BLaER1 treated with 17β-estradiol and CSF1 and Interleukin-3, amounts not matched to agents 10 nM and 100 nM (cell line): ENCODE measurements around the gene CSNK2B.

Experiments
- H3K27ac ChIP-seq, 11 experiments: shearing (Covaris generic); formaldehyde crosslinking; 2 replicates each; pipeline ENCODE4 v1.8.1; 2022
- H3K27me3 ChIP-seq, 11 experiments: shearing (Covaris generic); formaldehyde crosslinking; 2 replicates each; pipeline ENCODE4 v1.8.1; 2022
- H3K36me3 ChIP-seq, 11 experiments: shearing (Covaris generic); formaldehyde crosslinking; 2 replicates each; pipeline ENCODE4 v1.8.1; 2022
- H3K4me1 ChIP-seq, 10 experiments: shearing (Covaris generic); formaldehyde crosslinking; 2 replicates each; pipeline ENCODE4 v1.8.1; 2022
- H3K4me2 ChIP-seq, 11 experiments: shearing (Covaris generic); formaldehyde crosslinking; 2 replicates each; pipeline ENCODE4 v1.8.1; 2022
- H3K4me3 ChIP-seq, 10 experiments: shearing (Covaris generic); formaldehyde crosslinking; 2 replicates each; pipeline ENCODE4 v1.8.1; 2022
- H3K9ac ChIP-seq, 11 experiments: shearing (Covaris generic); formaldehyde crosslinking; 2 replicates each; pipeline ENCODE4 v1.8.1; 2022
- H3K9me3 ChIP-seq, 11 experiments: shearing (Covaris generic); formaldehyde crosslinking; replicated peaks in 1 of 11; 2 replicates each; pipeline ENCODE4 v1.8.1; 2022
- H4K20me1 ChIP-seq, 11 experiments: shearing (Covaris generic); formaldehyde crosslinking; 2 replicates each; pipeline ENCODE4 v1.8.1; 2022
- Cebpa-rat ChIP-seq, 11 experiments: shearing (Covaris generic); IDR thresholded peaks; 2 replicates each; pipeline ENCODE4 v1.8.1; 2022

Gene CSNK2B

DNA sequence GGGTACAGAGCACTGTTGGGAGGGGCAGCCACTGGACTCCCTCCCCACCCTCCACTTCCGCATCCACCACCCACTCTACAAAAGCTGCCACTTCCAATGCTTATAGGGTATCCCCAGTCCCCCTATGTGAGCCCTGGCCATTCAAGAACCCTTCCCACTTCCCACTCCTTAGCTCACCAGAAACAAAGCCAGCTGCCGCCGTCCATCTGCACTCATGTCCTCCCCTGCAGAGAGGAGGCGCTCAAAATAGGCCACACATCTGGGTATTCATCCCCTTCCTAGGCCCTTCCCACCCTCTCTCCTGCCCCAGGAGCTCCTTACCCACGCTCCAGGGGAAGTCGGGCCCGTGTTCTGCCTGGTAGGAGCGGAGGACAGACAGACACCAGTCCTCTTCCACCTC is 21.4 kb downstream of the CSNK2B start:
- no peak for TF ChIP-seq Cebpa-rat (IDR thresholded peaks at IDR 0.05)
- no peak overlapping the region for H3K4me2 ChIP-seq
- H3K4me1 ChIP-seq = peaks cover under 1 to 24% (median 15%) of the 10 kb centered on the region in 10 experiments; a peak in 18 of 20 replicates
- no peak overlapping the region for H3K27ac ChIP-seq
- H4K20me1 ChIP-seq = peaks cover 0 to 34% (median 0%) of the 10 kb centered on the region in 11 experiments; a peak in 6 of 22 replicates
- no peaks in the 10 kb centered on the region for H3K27me3 ChIP-seq
- peak overlapping the region in 1 of 11 experiments; percentile 9; a peak in 1 of 22 replicates for H3K9ac ChIP-seq
- H3K36me3 ChIP-seq = peaks cover 84 to 95% (median 91%) of the 10 kb centered on the region in 11 experiments
- no peaks in the 10 kb centered on the region for H3K9me3 ChIP-seq
- no peak overlapping the region for H3K4me3 ChIP-seq

DNA sequence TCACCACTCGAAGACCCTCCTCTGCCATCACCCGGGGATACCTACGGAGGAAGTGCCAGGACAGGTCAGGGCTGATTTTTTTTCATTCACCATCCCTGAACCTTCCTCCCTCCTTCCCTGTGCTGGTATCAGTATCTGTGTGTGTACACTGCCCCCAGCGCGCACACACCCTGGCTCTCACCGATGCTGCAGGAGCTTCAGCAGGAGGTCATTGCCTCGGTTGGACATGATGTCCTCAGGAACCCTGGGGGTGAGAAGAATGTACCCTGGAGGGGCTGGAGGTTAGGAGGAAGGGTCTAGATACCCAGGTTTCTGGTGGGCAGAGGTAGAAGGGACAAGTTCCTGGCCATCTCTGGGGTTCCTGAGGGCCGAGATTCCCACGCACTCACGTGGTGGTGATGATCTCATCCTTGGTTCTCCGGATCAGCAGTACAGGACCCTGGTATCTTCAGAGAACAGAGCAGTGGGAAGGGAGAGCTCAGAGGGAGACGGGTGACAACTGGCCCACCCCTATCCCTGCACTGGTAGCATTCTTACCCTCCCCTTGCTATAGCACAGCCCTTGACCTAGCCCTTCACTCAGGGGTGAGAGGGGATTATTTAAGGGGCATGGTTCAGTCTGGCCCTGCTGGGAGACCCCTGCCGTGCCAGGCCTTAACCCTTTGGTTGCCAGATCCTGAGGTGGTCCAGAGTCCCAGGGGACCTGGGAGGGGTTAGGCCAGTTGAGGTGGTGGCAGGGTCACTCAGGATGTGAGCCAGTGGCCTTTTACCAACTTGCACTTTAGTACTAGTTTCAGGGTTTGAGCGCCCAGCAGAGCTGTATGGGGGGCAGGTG is 22.2 kb downstream of the CSNK2B start:
- no peak overlapping the region for H3K4me3 ChIP-seq
- no peak overlapping the region for H3K9ac ChIP-seq
- no peak overlapping the region for H3K4me2 ChIP-seq
- no peaks in the 10 kb centered on the region for H3K27me3 ChIP-seq
- H3K9me3 ChIP-seq = no peaks in the 10 kb centered on the region
- H3K4me1 ChIP-seq = peaks cover 0 to 24% (median 12%) of the 10 kb centered on the region in 10 experiments; a peak in 12 of 20 replicates
- peaks cover 89 to 99% (median 94%) of the 10 kb centered on the region in 11 experiments for H3K36me3 ChIP-seq
- no peak overlapping the region for H3K27ac ChIP-seq
- H4K20me1 ChIP-seq = peaks cover 0 to 34% (median 1%) of the 10 kb centered on the region in 11 experiments; a peak in 6 of 22 replicates
- no peak for TF ChIP-seq Cebpa-rat (IDR thresholded peaks at IDR 0.05)

DNA sequence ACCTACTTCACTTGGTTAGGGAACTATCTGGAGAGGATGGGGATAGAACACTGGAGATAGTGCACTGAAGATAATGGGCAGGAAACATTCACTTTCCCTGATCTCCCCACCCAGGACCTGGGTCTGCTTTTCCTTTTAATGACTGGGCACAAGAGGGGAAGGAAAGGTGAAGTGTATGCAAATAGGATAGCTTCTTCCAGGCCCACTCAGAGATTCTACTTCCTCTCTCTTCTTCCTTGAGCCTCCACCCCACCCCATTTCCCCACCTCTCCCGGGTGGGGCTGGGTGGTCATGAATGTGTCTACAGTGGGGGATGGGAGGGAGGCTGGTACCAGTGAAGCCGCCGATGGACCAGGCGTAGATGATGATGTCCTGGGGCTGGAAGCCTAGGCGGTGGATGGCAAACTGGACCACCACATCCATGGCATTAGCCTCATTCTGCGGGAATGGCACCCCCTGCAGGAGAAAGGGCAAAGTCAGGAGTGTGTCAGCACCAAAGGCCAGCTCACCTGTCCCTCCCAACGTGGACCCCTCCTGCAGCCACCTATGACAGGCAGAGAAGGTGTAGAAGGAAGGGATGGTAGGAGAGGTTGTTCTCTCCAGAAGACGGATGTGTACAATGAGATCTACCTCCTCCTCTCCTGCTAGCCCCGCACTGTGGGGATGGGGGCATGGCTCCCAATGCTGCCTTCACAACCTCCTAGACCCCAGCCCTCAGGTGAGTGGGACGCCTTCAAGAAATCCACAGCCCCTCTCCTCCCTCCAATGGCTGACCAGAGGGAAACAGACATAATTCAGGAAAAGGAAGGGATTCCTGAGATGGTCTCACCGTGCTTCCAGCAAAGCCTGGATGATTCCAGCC is 23.6 kb downstream of the CSNK2B start:
- H3K9ac ChIP-seq = peak overlapping the region in 2 of 11 experiments; percentile 43 to 46; a peak in 1 of 22 replicates
- H3K27ac ChIP-seq = no peak overlapping the region
- peak overlapping the region in 6 of 11 experiments; percentile 19 to 57 (median 49); a peak in 11 of 22 replicates for H3K4me2 ChIP-seq
- H3K4me3 ChIP-seq = no peak overlapping the region
- no peaks in the 10 kb centered on the region for H3K9me3 ChIP-seq
- peaks cover 0 to 34% (median 3%) of the 10 kb centered on the region in 11 experiments; a peak in 6 of 22 replicates for H4K20me1 ChIP-seq
- no peak for TF ChIP-seq Cebpa-rat (IDR thresholded peaks at IDR 0.05)
- H3K4me1 ChIP-seq = peaks cover 0 to 24% (median 12%) of the 10 kb centered on the region in 10 experiments; a peak in 12 of 20 replicates
- H3K27me3 ChIP-seq = no peaks in the 10 kb centered on the region
- H3K36me3 ChIP-seq = peaks cover 93 to 99% (median 95%) of the 10 kb centered on the region in 11 experiments

DNA sequence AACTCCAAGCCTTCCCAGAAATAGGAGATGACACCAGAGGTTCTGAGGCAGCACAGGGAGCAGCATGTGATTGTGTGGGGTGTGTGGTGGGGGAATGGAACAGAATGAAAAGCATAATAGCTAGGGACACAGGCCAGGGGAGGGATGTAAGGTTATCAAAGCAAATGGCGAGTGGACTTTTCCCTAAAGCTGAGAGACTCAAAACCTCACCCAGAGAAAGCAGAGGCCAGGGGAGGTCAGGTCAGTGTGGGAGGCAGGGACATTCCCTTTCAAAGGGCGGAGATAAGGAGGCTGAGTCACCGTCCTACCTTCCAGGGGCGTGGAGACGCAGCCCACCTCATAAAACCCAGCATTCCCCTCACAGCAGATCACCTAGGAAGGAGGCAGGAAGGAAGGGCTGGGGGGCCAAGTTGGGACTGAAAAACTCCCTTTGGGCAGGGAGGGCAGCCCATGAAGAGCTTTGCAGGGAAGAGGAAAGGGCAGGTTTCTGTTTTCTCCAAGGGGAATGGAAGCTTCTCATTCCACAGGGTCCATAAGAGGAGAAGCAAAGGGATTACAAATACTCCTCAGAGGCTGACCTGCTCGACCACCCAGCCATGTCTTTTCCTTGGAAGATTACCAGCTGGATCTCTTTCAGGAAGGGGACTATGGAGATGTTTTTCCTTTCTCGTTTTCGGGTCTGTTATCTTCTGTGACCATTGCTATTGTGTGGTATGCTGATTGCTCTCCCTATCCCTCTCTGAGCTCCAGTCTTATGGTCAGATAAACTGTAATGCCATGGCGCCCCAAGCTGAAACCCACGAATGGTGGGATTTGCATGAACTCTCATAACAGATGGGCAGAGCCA is 24.6 kb downstream of the CSNK2B start:
- H4K20me1 ChIP-seq = peaks cover 0 to 34% (median 4%) of the 10 kb centered on the region in 11 experiments; a peak in 7 of 22 replicates
- peak overlapping the region in 5 of 11 experiments; percentile 39 to 57 (median 52); a peak in 7 of 22 replicates for H3K4me2 ChIP-seq
- no peak overlapping the region for H3K4me3 ChIP-seq
- H3K36me3 ChIP-seq = peaks cover 97 to 100% (median 98%) of the 10 kb centered on the region in 11 experiments
- TF ChIP-seq Cebpa-rat (IDR thresholded peaks at IDR 0.05) = no peak
- H3K27ac ChIP-seq = peak overlapping the region in 1 of 11 experiments; percentile 13; a peak in 1 of 22 replicates
- peak overlapping the region in 4 of 11 experiments; percentile 13 to 46 (median 29); a peak in 6 of 22 replicates for H3K9ac ChIP-seq
- H3K4me1 ChIP-seq = peaks cover 0 to 24% (median 12%) of the 10 kb centered on the region in 10 experiments; a peak in 12 of 20 replicates
- H3K9me3 ChIP-seq = no peaks in the 10 kb centered on the region
- H3K27me3 ChIP-seq = no peaks in the 10 kb centered on the region

DNA sequence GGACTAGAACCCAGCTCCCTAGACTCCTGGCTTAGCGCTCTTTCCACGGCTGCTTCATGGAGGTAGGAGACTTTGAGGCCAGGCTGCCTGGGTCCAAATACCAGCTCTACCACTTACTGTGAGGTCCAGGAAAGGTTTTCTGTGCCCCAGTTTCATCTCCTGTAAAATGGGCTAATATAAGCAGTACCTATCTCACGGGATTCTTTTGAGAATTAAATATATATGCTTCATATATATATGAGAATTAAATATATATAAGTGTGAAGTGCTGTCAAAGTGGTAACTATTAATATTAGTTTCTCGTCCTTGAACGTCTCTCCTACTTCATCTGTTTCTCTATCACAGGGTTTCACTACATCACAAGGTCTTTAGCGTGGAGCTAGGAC is 25.2 kb downstream of the CSNK2B start:
- Histone ChIP-seq H3K9me3 (no peaks in the 10 kb centered on the region), H3K36me3 (peaks cover 97 to 100% (median 98%) of the 10 kb centered on the region in 11 experiments), H3K9ac (peak overlapping the region in 3 of 11 experiments; percentile 13 to 43 (median 21); a peak in 5 of 22 replicates), H3K4me1 (peaks cover 0 to 24% (median 12%) of the 10 kb centered on the region in 10 experiments; a peak in 12 of 20 replicates), H3K4me2 (0 out of 22 replicates have a peak overlapping the region, but pooled peaks of 1 of the 11 experiments have one; percentile 56), H3K27me3 (no peaks in the 10 kb centered on the region), H3K4me3 (no peak overlapping the region), H4K20me1 (peaks cover 0 to 34% (median 4%) of the 10 kb centered on the region in 11 experiments; a peak in 7 of 22 replicates), H3K27ac (no peak overlapping the region)
- no peak for TF ChIP-seq Cebpa-rat (IDR thresholded peaks at IDR 0.05)

DNA sequence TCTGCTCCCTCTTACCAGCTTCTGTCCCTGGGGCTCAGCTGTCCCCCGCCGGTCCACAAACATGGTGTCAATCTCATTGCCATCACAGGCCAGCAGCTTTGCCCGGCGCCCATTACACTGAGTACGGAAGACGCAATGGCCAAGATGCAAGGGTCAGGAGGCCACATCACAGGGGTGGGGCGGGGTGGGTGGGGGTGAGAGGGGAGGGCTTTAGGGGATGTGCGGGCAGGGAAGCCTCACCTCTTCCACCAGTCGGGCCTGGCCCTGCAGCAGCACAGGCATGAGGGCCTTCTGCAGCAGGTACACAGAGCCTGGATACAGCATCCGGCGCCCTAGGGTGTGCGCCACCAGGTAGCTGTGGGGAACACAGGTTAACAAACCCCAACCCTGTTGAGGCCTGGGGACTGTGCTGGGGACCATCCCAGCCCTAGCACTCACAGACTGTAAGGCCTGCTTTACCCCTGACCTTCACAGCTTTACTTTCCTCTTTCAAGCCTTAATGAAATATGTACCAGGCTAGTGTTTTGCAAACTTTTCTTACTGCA is 25.8 kb downstream of the CSNK2B start:
- Histone ChIP-seq H4K20me1 (peaks cover 0 to 39% (median 5%) of the 10 kb centered on the region in 11 experiments; a peak in 10 of 22 replicates), H3K4me2 (no peak overlapping the region), H3K36me3 (peaks cover 97 to 100% (median 98%) of the 10 kb centered on the region in 11 experiments), H3K9ac (no peak overlapping the region), H3K9me3 (no peaks in the 10 kb centered on the region), H3K27me3 (no peaks in the 10 kb centered on the region), H3K4me3 (no peak overlapping the region), H3K27ac (no peak overlapping the region), H3K4me1 (peaks cover 0 to 24% (median 12%) of the 10 kb centered on the region in 10 experiments; a peak in 12 of 20 replicates)
- no peak for TF ChIP-seq Cebpa-rat (IDR thresholded peaks at IDR 0.05)

DNA sequence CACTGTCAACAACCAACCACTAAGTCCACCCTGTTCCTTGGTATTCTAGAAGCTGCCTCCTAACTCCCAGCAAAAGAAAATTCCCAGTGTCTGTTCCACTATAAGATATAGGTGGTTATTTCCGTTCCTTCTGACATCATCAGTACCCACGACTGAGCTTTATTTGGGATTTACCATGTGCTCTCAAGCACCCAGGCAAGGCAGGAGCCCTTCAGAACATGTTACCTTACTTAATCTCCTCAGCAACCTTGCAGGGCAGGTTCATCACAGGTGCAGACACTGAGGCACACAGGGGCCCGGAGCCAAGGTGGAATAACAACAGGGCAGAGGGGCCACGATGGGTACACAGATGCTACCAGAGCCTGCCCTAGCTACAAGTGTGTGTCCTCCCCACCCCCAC is 26.5 kb downstream of the CSNK2B start:
- H3K9ac ChIP-seq = no peak overlapping the region
- H3K36me3 ChIP-seq = peaks cover 96 to 100% (median 98%) of the 10 kb centered on the region in 11 experiments
- H3K27ac ChIP-seq = no peak overlapping the region
- H4K20me1 ChIP-seq = peaks cover 0 to 42% (median 11%) of the 10 kb centered on the region in 11 experiments; a peak in 14 of 22 replicates
- no peak for TF ChIP-seq Cebpa-rat (IDR thresholded peaks at IDR 0.05)
- no peaks in the 10 kb centered on the region for H3K27me3 ChIP-seq
- H3K4me3 ChIP-seq = no peak overlapping the region
- no peaks in the 10 kb centered on the region for H3K9me3 ChIP-seq
- H3K4me2 ChIP-seq = no peak overlapping the region
- H3K4me1 ChIP-seq = peaks cover 0 to 30% (median 12%) of the 10 kb centered on the region in 10 experiments; a peak in 12 of 20 replicates
